Endodermal cell (in vitro differentiated cells): ENCODE data around the gene TARBP1. TPM values are rescaled to one million over a fixed set of nuclear protein-coding genes. Genes with fewer than 3 reads are reported as not detected.

Source experiments
- DNase-seq: peaks from one replicate; pipeline ENCODE4 v3.0.0-alpha.2; 2017
- H3K27ac ChIP-seq: 2 replicates; pipeline ENCODE4 v1.5.1; 2013; ENCODE audit warnings: mild to moderate bottlenecking, low read depth, low read length, moderate library complexity
- H3K27me3 ChIP-seq: 2 replicates; pipeline ENCODE4 v1.6.1; 2013; ENCODE audit warnings: mild to moderate bottlenecking, low read length, moderate library complexity; ENCODE audit not compliant: insufficient read depth, control insufficient read depth, poor library complexity, severe bottlenecking
- H3K36me3 ChIP-seq: 2 replicates; pipeline ENCODE4 v1.7.0; 2013; ENCODE audit warnings: mild to moderate bottlenecking, low read length, moderate library complexity; ENCODE audit not compliant: control insufficient read depth, insufficient read depth
- H3K4me1 ChIP-seq: one replicate; pipeline ENCODE4 v1.7.0; 2013; ENCODE audit warnings: low read length; ENCODE audit not compliant: control insufficient read depth, insufficient read depth
- H3K4me3 ChIP-seq: 2 replicates; pipeline ENCODE4 v1.5.1; 2013; ENCODE audit warnings: mild to moderate bottlenecking, low read length, moderate library complexity
- H3K9ac ChIP-seq: 2 replicates; pipeline ENCODE4 v1.6.1; 2013; ENCODE audit warnings: mild to moderate bottlenecking, low read length, moderate library complexity; ENCODE audit not compliant: poor library complexity, severe bottlenecking; ENCODE audit errors: extremely low read depth
- H3K9me3 ChIP-seq: 2 replicates; pipeline ENCODE4 v1.6.1; 2013; ENCODE audit warnings: mild to moderate bottlenecking, low read length, moderate library complexity; ENCODE audit not compliant: control insufficient read depth
- H3K27ac Mint-ChIP-seq: 2 replicates; pipeline ENCODE4 v1.8.0; 2020; ENCODE audit warnings: mixed read lengths
- H3K27me3 Mint-ChIP-seq: 2 replicates; pipeline ENCODE4 v1.8.0; 2021; ENCODE audit warnings: mild to moderate bottlenecking, mixed read lengths; ENCODE audit not compliant: insufficient read depth
- H3K36me3 Mint-ChIP-seq: 2 replicates; pipeline ENCODE4 v1.8.0; 2020; ENCODE audit warnings: low read depth, mixed read lengths
- H3K4me1 Mint-ChIP-seq: 2 replicates; pipeline ENCODE4 v1.8.0; 2020; ENCODE audit warnings: mixed read lengths
- H3K4me3 Mint-ChIP-seq: 2 replicates; pipeline ENCODE4 v1.8.0; 2020; ENCODE audit warnings: mild to moderate bottlenecking, moderate library complexity, mixed read lengths
- H3K9me3 Mint-ChIP-seq: 2 replicates; pipeline ENCODE4 v1.8.0; 2020; ENCODE audit warnings: mild to moderate bottlenecking, mixed read lengths
- CTCF ChIP-seq: fragments of 200-600 bp; sonication (generic); conservative IDR thresholded peaks from 2 replicates; pipeline ENCODE4 v1.5.0; 2021; ENCODE audit warnings: antibody characterized with exemption, mild to moderate bottlenecking
- WGBS, 2 experiments: methylation state at CpG; one replicate each; pipeline versions ENCODE4 v1.1.5 to v1.1.7; 2013; ENCODE audit warnings: missing lambda C conversion rate in 2 of 2, mixed read lengths in 1 of 2; ENCODE audit not compliant: insufficient coverage in 1 of 2, insufficient read length in 1 of 2; 5-methylcytosine and 5-hydroxymethylcytosine counted together
- total RNA-seq, 2 donors: library from RNA; stranded (reverse); fragmentation: NEBNext Ultra II Directional in 1 of 2; extraction: Animal tissue kit (Norgen Biotek cat#: 25700) in 1 of 2; gene quantifications; 2 replicates in 1 of 2; 3 replicates in 1 of 2; pipeline ENCODE4 v1.2.1, GENCODE V29; 2021

Gene TARBP1
- total RNA-seq, 2 donors from 2014 or later: 45.3 to 62.4 TPM

DNA sequence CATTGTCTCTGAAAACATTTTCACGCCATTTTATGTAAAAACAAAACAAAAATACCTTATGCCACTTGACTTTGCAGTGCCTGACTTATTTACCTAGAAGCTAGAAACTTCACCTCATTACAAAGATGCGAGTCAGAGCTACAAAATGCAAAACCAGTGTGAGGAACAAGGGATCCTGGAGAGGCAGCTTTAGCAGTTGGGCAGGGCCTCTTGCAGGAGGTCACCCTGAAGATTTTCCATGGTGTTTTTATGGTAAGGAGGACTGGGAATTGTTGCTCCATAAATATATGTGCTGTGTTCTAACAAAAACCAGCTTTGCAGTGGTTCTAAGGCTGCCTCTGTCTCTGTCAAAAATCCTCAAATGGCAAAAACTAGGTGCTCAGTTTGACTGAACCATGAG lies 36.4 kb upstream of the TARBP1 start:
- H3K27me3 ChIP-seq: no peaks in the 10 kb centered on the region
- no peaks in the 10 kb centered on the region for H3K27me3 Mint-ChIP-seq
- peaks cover 14% of the 10 kb centered on the region for H3K4me1 Mint-ChIP-seq
- WGBS, 2 experiments: 68 to 71% methylated on average over 2 of the region's 2 CpGs
- H3K4me1 ChIP-seq: peaks cover 6% of the 10 kb centered on the region
- no peak overlapping the region for H3K4me3 ChIP-seq
- no peaks in the 10 kb centered on the region for H3K9me3 ChIP-seq
- no peaks in the 10 kb centered on the region for H3K36me3 Mint-ChIP-seq
- TF ChIP-seq CTCF: no peak
- peak overlapping the region; percentile 48 for H3K27ac ChIP-seq
- no peaks in the 10 kb centered on the region for H3K36me3 ChIP-seq
- peak overlapping the region; percentile 92 for H3K27ac Mint-ChIP-seq
- H3K9me3 Mint-ChIP-seq: no peaks in the 10 kb centered on the region
- no peak overlapping the region for H3K9ac ChIP-seq
- peak; percentile 72 for DNase-seq
- no peak overlapping the region for H3K4me3 Mint-ChIP-seq

- TF ChIP-seq CTCF: no peak
- no peaks in the 10 kb centered on the region for H3K36me3 ChIP-seq
- Mint-ChIP-seq H3K36me3 (no peaks in the 10 kb centered on the region), H3K4me3 (no peak overlapping the region), H3K27me3 (no peaks in the 10 kb centered on the region), H3K9me3 (no peaks in the 10 kb centered on the region), H3K4me1 (peaks cover 21% of the 10 kb centered on the region), H3K27ac (peak overlapping the region; percentile 55)
- no peaks in the 10 kb centered on the region for H3K9me3 ChIP-seq
- no peak overlapping the region for H3K4me3 ChIP-seq
- H3K4me1 ChIP-seq: peaks cover 6% of the 10 kb centered on the region
- H3K27ac ChIP-seq: no peak overlapping the region
- DNase-seq: peak; percentile 83
- H3K27me3 ChIP-seq: no peaks in the 10 kb centered on the region
- 50 to 100% methylated on average over 1 to 5 of the region's 5 CpGs for WGBS, 2 experiments
- H3K9ac ChIP-seq: no peak overlapping the region
Observed at GRCh38 chr1:234512451-234512861, 33.5 kb upstream of the TARBP1 start.

DNA sequence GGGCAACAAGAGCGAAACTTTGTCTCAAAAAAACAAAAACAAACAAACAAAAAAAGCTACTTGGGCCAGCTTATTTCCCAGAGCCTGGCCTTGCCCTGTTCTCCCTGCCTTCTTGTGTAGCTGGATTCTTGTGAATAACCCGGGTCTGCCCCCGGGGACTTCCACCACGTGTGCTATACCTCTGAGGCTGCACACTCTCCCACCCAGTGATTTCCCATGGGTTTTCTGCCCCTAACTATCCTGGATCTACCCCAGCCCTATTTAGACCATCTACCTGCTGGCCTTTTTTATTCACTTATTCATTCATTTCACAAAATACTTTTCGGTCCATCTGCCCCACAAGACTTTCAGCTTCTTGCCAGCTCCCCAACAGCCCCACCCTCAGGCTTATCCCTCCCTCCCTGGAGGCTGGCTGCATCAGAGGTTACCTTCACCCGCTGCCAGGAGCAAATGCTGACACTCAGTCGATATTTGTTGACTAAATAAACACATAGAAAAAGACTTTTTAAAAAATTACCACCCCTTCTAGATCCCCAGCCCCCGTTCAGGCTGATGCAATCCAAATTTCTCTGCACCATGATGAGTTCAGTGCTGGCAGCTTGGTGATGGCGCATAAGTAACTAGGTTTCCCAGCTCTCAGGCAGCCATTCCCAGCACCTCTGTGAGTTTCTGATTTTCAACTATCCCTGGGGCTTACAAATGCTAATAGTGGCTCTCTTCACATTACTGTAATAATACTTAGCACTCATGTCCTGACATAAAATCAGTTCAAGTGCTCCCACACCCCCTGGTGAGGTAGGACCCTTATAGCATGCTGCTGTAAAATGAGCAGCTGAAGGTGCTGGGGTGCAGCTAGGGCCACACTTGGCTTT lies 30.7 kb upstream of the TARBP1 start:
- Mint-ChIP-seq H3K4me3 (no peak overlapping the region), H3K36me3 (no peaks in the 10 kb centered on the region), H3K4me1 (peaks cover 18% of the 10 kb centered on the region), H3K27ac (peak overlapping the region; percentile 65), H3K27me3 (no peaks in the 10 kb centered on the region), H3K9me3 (no peaks in the 10 kb centered on the region)
- no peaks in the 10 kb centered on the region for H3K36me3 ChIP-seq
- H3K9ac ChIP-seq: no peak overlapping the region
- H3K9me3 ChIP-seq: no peaks in the 10 kb centered on the region
- no peaks in the 10 kb centered on the region for H3K27me3 ChIP-seq
- peak; percentile 64 for DNase-seq
- 51 to 69% methylated on average over 6 to 9 of the region's 9 CpGs for WGBS, 2 experiments
- H3K4me3 ChIP-seq: no peak overlapping the region
- no peak for TF ChIP-seq CTCF
- H3K27ac ChIP-seq: peak overlapping the region; percentile 53
- H3K4me1 ChIP-seq: no peaks in the 10 kb centered on the region
